H4 (cell line): ENCODE data around the gene ZNF736. TPM values are rescaled to one million over a fixed set of nuclear protein-coding genes. Genes with fewer than 3 reads are reported as not detected.

ENCODE experiments used
- total RNA-seq: library from RNA; depleted of rRNA; stranded (reverse); fragments of >200 nt; shearing (Covaris generic); gene quantifications from 2 replicates; pipeline ENCODE4 v1.2.3, GENCODE V29; 2014; rRNA removed

The ZNF736 gene
- total RNA-seq, 1 experiment from 2014 or later: 5.0 TPM

Other genes with a start within 250 kb of the ZNF736 start
- not detected in 2 replicates for gene ZNF735, start 106.8 kb upstream of the ZNF736 start, total RNA-seq
- not detected in 2 replicates for gene ZNF679, start 85.5 kb upstream of the ZNF736 start, total RNA-seq
- gene ZNF680, start 249.1 kb downstream of the ZNF736 start, total RNA-seq: 15.2 and 18.0 TPM in 2 replicates